ENCODE data around the gene LSAMP. TPM values are rescaled to one million over a fixed set of nuclear protein-coding genes. Genes with fewer than 3 reads are reported as not detected.

LSAMP gene
- total RNA-seq, 1 donor from 2014 or later = 24.6 TPM

GRCh38 chr3:115877615-115877899 is 567.7 kb downstream of the LSAMP start:
- no peak overlapping the region for H3K27ac ChIP-seq
- ATAC-seq (no peak), DNase-seq (no peak)
- intact Hi-C loops (cut with DNase I) = no loop called here
- H3K36me3 ChIP-seq = no peaks in the 10 kb centered on the region
- no peaks in the 10 kb centered on the region for H3K9me3 ChIP-seq
- H3K4me3 ChIP-seq = peak overlapping the region; percentile 23
- H3K27me3 ChIP-seq = no peaks in the 10 kb centered on the region
- no peak for TF ChIP-seq CTCF (IDR thresholded peaks at IDR 0.05)
- no peaks in the 10 kb centered on the region for H3K4me1 ChIP-seq

- TF ChIP-seq CTCF (IDR thresholded peaks at IDR 0.05) = no peak
- intact Hi-C loops (cut with DNase I) = no loop called here
- no peaks in the 10 kb centered on the region for H3K4me1 ChIP-seq
- H3K4me3 ChIP-seq = peak overlapping the region; percentile 23
- H3K27me3 ChIP-seq = no peaks in the 10 kb centered on the region
- no peak for ATAC-seq
- H3K36me3 ChIP-seq = no peaks in the 10 kb centered on the region
- no peak for DNase-seq
- no peak overlapping the region for H3K27ac ChIP-seq
- no peaks in the 10 kb centered on the region for H3K9me3 ChIP-seq
Observed at GRCh38 chr3:115876876-115877614, 568.2 kb downstream of the LSAMP start.

GRCh38 chr3:115875460-115875859 is 569.8 kb downstream of the LSAMP start:
- TF ChIP-seq CTCF (IDR thresholded peaks at IDR 0.05) = no peak
- Histone ChIP-seq H3K36me3 (no peaks in the 10 kb centered on the region), H3K27ac (no peak overlapping the region), H3K27me3 (no peaks in the 10 kb centered on the region), H3K9me3 (no peaks in the 10 kb centered on the region), H3K4me3 (no peak overlapping the region), H3K4me1 (no peaks in the 10 kb centered on the region)
- no peak for DNase-seq
- no peak for ATAC-seq
- intact Hi-C loops (cut with DNase I) = no loop called here

DNA sequence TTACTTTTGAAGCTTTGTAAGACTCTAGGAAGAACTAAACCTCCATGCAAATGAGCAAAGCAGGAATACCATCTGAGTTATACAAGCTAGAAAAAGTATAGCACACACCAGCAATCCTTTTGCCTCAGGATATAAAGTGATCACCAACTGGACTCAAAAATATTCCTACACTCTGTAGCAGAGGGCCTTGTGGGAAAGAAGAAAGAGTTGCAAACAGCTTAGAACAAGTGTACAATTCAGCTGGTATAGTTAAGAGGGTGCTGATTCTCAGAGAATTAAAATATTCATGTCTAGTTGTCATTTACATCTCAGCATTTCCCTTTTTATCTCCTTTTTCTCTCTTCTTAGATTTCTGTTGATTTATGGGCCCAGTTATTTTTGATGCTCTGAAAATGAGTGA is 573.6 kb downstream of the LSAMP start:
- no peak for DNase-seq
- H3K4me3 ChIP-seq = no peak overlapping the region
- no peak overlapping the region for H3K27ac ChIP-seq
- ATAC-seq = no peak
- H3K27me3 ChIP-seq = no peaks in the 10 kb centered on the region
- H3K9me3 ChIP-seq = no peaks in the 10 kb centered on the region
- intact Hi-C loops (cut with DNase I) = no loop called here
- TF ChIP-seq CTCF (IDR thresholded peaks at IDR 0.05) = no peak
- no peaks in the 10 kb centered on the region for H3K4me1 ChIP-seq
- H3K36me3 ChIP-seq = no peaks in the 10 kb centered on the region

DNA sequence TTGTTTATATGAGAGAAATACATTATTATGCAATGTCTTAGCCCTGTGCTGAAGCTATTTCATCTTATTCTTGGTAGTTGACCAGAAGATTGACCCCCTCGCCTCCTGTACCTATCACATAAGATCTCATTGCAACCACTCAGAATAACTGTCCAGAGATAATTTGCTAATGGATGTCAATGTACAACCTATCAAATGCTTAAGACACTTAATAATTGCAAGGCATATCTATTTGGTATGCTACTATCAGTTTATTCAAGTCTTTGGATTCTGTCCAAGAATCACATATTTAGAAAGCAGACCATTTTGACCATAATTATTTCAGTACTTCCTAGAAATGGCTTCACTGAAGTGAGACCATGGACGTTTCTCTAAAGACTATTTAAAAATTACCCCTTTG is 580.4 kb downstream of the LSAMP start:
- H3K27ac ChIP-seq = no peak overlapping the region
- TF ChIP-seq CTCF (IDR thresholded peaks at IDR 0.05) = no peak
- H3K27me3 ChIP-seq = no peaks in the 10 kb centered on the region
- DNase-seq (no peak), ATAC-seq (no peak)
- H3K36me3 ChIP-seq = no peaks in the 10 kb centered on the region
- intact Hi-C loops (cut with DNase I) = no loop called here
- H3K4me3 ChIP-seq = no peak overlapping the region
- H3K9me3 ChIP-seq = no peaks in the 10 kb centered on the region
- no peaks in the 10 kb centered on the region for H3K4me1 ChIP-seq

DNA sequence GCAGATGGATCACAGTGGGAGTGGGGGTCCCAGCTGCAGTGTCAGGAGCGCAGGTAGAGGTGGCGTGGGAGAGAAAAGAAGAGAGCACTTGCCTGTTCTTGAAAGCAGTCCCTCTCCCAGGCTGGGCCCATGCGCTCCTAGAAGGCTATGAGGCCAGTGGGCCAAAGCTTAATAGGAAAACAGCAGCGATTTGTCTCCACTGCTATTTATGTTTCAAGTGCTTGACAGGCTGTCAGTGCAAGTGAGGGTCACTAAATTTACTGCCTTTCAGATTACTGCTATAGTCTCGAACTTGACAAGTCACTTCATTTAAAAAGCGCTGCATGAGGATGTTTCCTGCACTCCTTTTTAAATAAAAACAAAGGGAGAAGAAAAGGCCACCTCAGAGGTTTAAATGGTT is 582.4 kb downstream of the LSAMP start:
- intact Hi-C loops (cut with DNase I) = no loop called here
- TF ChIP-seq CTCF (IDR thresholded peaks at IDR 0.05) = no peak
- H3K4me3 ChIP-seq = no peak overlapping the region
- H3K27ac ChIP-seq = no peak overlapping the region
- H3K27me3 ChIP-seq = no peaks in the 10 kb centered on the region
- no peaks in the 10 kb centered on the region for H3K9me3 ChIP-seq
- DNase-seq (no peak), ATAC-seq (no peak)
- H3K36me3 ChIP-seq = no peaks in the 10 kb centered on the region
- H3K4me1 ChIP-seq = no peaks in the 10 kb centered on the region

Data from upper lobe of right lung (tissue), 1 donor.